SK-N-SH (cell line): ENCODE measurements around the gene TRIM7. TPM values are rescaled to one million over a fixed set of nuclear protein-coding genes. Genes with fewer than 3 reads are reported as not detected.

ENCODE experiments used
- CTCF ChIA-PET: fragments of 300-600, 350-600 bp; formaldehyde crosslinking; extraction: SDS; loops from one replicate; lab custom pipeline; 2021; lab: Yijun Ruan, JAX
- POLR2A ChIA-PET: fragments of 350-600 bp; sonication (Branson Sonifier 250); formaldehyde crosslinking; extraction: SDS; loops from one replicate; lab custom pipeline; 2020; ENCODE audit warnings: antibody characterized with exemption, inconsistent platforms; lab: Yijun Ruan, JAX
- DNase-seq: peaks from one replicate; pipeline ENCODE4 v3.0.0; 2012
- H2AFZ ChIP-seq: fragments of 200-600 bp; sonication (generic); 2 replicates; pipeline ENCODE4 v1.8.1; 2016; ENCODE audit warnings: antibody characterized with exemption, mild to moderate bottlenecking, low read depth
- H3F3A ChIP-seq: fragments of 200-600 bp; sonication (generic); replicated peaks from 2 replicates; pipeline ENCODE3; 2016; ENCODE audit warnings: antibody characterized with exemption, mild to moderate bottlenecking; ENCODE audit not compliant: insufficient read depth
- H3K27ac ChIP-seq, 2 experiments: fragments of 200-500 bp in 1 of 2; fragments of 200-600 bp in 1 of 2; sonication (Bioruptor generic) in 1 of 2; sonication (generic), shearing (Covaris generic) in 1 of 2; 2 replicates each; pipeline versions ENCODE4 v1.5.1 to v1.6.1; 2014 to 2016; ENCODE audit warnings: low read depth in 2 of 2, inconsistent platforms in 1 of 2, low read length in 1 of 2, mild to moderate bottlenecking in 1 of 2, mixed read lengths in 1 of 2
- H3K27me3 ChIP-seq: fragments of 200-600 bp; sonication (generic), shearing (Covaris generic); 2 replicates; pipeline ENCODE4 v1.6.1; 2016; ENCODE audit warnings: mixed run types; ENCODE audit not compliant: insufficient read depth
- H3K36me3 ChIP-seq, 2 experiments: fragments of 200-500 bp in 1 of 2; fragments of 200-600 bp in 1 of 2; sonication (Bioruptor generic) in 1 of 2; sonication (generic) in 1 of 2; replicated peaks in 1 of 2; 2 replicates each; pipeline versions ENCODE3 to v1.5.1; 2014 to 2016; ENCODE audit warnings: low read length in 1 of 2, mild to moderate bottlenecking in 1 of 2; ENCODE audit not compliant: insufficient read depth in 2 of 2, control insufficient read depth in 1 of 2
- H3K4me1 ChIP-seq, 2 experiments: fragments of 200-500 bp in 1 of 2; fragments of 200-600 bp in 1 of 2; sonication (Bioruptor generic) in 1 of 2; sonication (generic), shearing (Covaris generic) in 1 of 2; 2 replicates each; pipeline versions ENCODE4 v1.5.1 to v1.6.1; 2014 to 2016; ENCODE audit warnings: low read depth in 1 of 2, low read length in 1 of 2, mixed run types in 1 of 2; ENCODE audit not compliant: insufficient read depth in 2 of 2, control insufficient read depth in 1 of 2
- H3K4me2 ChIP-seq: fragments of 200-600 bp; sonication (generic), shearing (Covaris generic); 2 replicates; pipeline ENCODE4 v1.6.1; 2017; ENCODE audit warnings: mixed run types
- H3K4me3 ChIP-seq, 2 experiments: fragments of 200-500 bp in 1 of 2; fragments of 200-600 bp in 1 of 2; sonication (Bioruptor generic) in 1 of 2; sonication (generic), shearing (Covaris generic) in 1 of 2; 2 replicates each; pipeline versions ENCODE4 v1.5.1 to v1.8.1; 2014 to 2016; ENCODE audit warnings: low read depth in 2 of 2, inconsistent platforms in 1 of 2, low read length in 1 of 2, mild to moderate bottlenecking in 1 of 2, mixed read lengths in 1 of 2, moderate library complexity in 1 of 2
- H3K79me2 ChIP-seq: fragments of 200-600 bp; sonication (generic); 2 replicates; pipeline ENCODE4 v1.8.1; 2017; ENCODE audit warnings: mild to moderate bottlenecking; ENCODE audit not compliant: insufficient read depth
- H3K9ac ChIP-seq: fragments of 200-600 bp; sonication (generic); 2 replicates; pipeline ENCODE4 v1.6.1; 2017; ENCODE audit warnings: mixed run types
- H3K9me2 ChIP-seq: fragments of 200-600 bp; sonication (generic); 2 replicates; pipeline ENCODE4 v1.6.1; 2017; ENCODE audit warnings: mixed run types
- H3K9me3 ChIP-seq: fragments of 200-600 bp; sonication (generic); 2 replicates; pipeline ENCODE4 v1.6.1; 2017; ENCODE audit warnings: mixed run types, mild to moderate bottlenecking, moderate library complexity
- H4K20me1 ChIP-seq: fragments of 200-600 bp; sonication (generic); 2 replicates; pipeline ENCODE4 v1.6.1; 2017; ENCODE audit warnings: mild to moderate bottlenecking, mixed run types; ENCODE audit not compliant: insufficient read depth
- CHD2 ChIP-seq: fragments of 150-350 bp; IDR thresholded peaks from 2 replicates; pipeline ENCODE4 v1.6.1; 2018; ENCODE audit warnings: low read length; ENCODE audit not compliant: partially characterized antibody
- ELF1 ChIP-seq: IDR thresholded peaks from 2 replicates; pipeline ENCODE4 v1.4.0; 2012
- EZH2phosphoT487 ChIP-seq: fragments of 200-600 bp; sonication (generic); IDR thresholded peaks from 2 replicates; pipeline ENCODE4 v1.6.1; 2017; ENCODE audit warnings: low read depth, mixed run types, mild to moderate bottlenecking, antibody characterized with exemption, moderate library complexity, borderline replicate concordance
- FOSL2 ChIP-seq: IDR thresholded peaks from 2 replicates; pipeline ENCODE4 v1.4.0; 2012; ENCODE audit warnings: low read depth, mild to moderate bottlenecking, moderate library complexity, borderline replicate concordance
- FOXJ3 ChIP-seq: sonication (generic); formaldehyde crosslinking; IDR thresholded peaks from 2 replicates; pipeline ENCODE4 v1.5.1; 2020; ENCODE audit warnings: mild to moderate bottlenecking, missing genetic modification reagents
- JUND ChIP-seq: IDR thresholded peaks from 2 replicates; pipeline ENCODE4 v1.4.0; 2012
- MXI1 ChIP-seq: IDR thresholded peaks from 2 replicates; pipeline ENCODE4 v1.6.1; 2012; ENCODE audit warnings: mild to moderate bottlenecking, low read depth, low read length, improper control_type of control experiment
- NRF1 ChIP-seq: IDR thresholded peaks from 2 replicates; pipeline ENCODE4 v1.6.1; 2012; ENCODE audit warnings: low read depth, mild to moderate bottlenecking, low read length
- POLR2AphosphoS5 ChIP-seq: IDR thresholded peaks from 2 replicates; pipeline ENCODE4 v1.6.1; 2012; ENCODE audit warnings: low read depth, low read length
- RAD21 ChIP-seq: IDR thresholded peaks from 2 replicates; pipeline ENCODE4 v1.6.1; 2012; ENCODE audit warnings: mild to moderate bottlenecking, low read length
- RFX5 ChIP-seq: IDR thresholded peaks from 2 replicates; pipeline ENCODE4 v1.6.1; 2012; ENCODE audit warnings: mild to moderate bottlenecking, improper control_type of control experiment, low read length
- SIN3A ChIP-seq: IDR thresholded peaks from 2 replicates; pipeline ENCODE4 v1.6.1; 2012; ENCODE audit warnings: low read depth, mild to moderate bottlenecking, low read length, moderate library complexity, borderline replicate concordance
- TAF1 ChIP-seq: IDR thresholded peaks from 2 replicates; pipeline ENCODE4 v1.6.1; 2012; ENCODE audit warnings: low read depth, mild to moderate bottlenecking, low read length, moderate library complexity, borderline replicate concordance
- TCF12 ChIP-seq: IDR thresholded peaks from 2 replicates; pipeline ENCODE4 v1.4.0; 2012
- WGBS: methylation state at CpG from one replicate; pipeline ENCODE4 v1.1.6; 2017; ENCODE audit warnings: low lambda C conversion rate; 5-methylcytosine and 5-hydroxymethylcytosine counted together
- polyA plus RNA-seq, 3 experiments: library from polyadenylated mRNA; depleted of rRNA; stranded (reverse); fragments of >200 nt; gene quantifications; 2 replicates each; pipeline ENCODE4 v1.2.3, GENCODE V29; 2012
- TF ChIP-seq, protein P1 (sequence below): IDR thresholded peaks from 2 replicates; pipeline ENCODE4 v1.6.1; 2012; ENCODE audit warnings: mild to moderate bottlenecking, low read depth, low read length, moderate library complexity
- TF ChIP-seq, protein P2 (sequence below): fragments of 150-350 bp; IDR thresholded peaks from 2 replicates; pipeline ENCODE4 v1.6.1; 2016; ENCODE audit warnings: mild to moderate bottlenecking, low read depth, low read length
- TF ChIP-seq, protein P3 (sequence below): fragments of 150-350 bp; IDR thresholded peaks from 2 replicates; pipeline ENCODE4 v1.6.1; 2017; ENCODE audit warnings: antibody characterized with exemption, low read length, low read depth, borderline replicate concordance
- TF ChIP-seq, protein P4 (sequence below): IDR thresholded peaks from 2 replicates; pipeline ENCODE4; 2012
- TF ChIP-seq, protein P5 (sequence below): IDR thresholded peaks from 2 replicates; pipeline ENCODE4 v1.4.0; 2012; ENCODE audit warnings: low read depth, borderline replicate concordance

Gene TRIM7
- polyA plus RNA-seq, 1 of the 3 experiments (the other 2 are of a cell fraction): 3.5 TPM

DNA sequence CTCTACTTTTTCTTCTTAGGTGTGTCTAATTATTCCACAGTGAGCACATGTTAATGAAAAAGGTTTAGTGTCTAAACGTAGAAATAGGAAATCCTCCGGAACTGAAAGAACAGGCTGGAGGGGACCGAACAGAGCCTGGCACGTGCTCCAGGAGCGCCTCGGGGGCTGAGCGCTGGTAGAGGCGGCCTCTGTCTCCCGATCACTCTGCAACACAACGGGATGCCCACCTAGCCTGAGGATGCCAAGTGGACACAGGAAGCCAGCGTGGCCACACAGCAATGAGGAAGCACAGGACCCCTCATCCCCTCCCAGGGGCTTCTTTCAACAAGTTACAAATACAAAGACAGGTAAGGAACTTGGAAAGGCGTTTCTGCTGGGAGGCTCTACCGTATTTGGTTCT lies 19.4 kb downstream of the TRIM7 start:
- no peaks in the 10 kb centered on the region for H3K9me3 ChIP-seq
- H3K27ac ChIP-seq: no peak overlapping the region
- H3K36me3 ChIP-seq: no peaks in the 10 kb centered on the region
- H3K4me1 ChIP-seq: peaks cover 0 to 3% of the 10 kb centered on the region in 2 experiments; a peak in 1 of 4 replicates
- H3K27me3 ChIP-seq: no peaks in the 10 kb centered on the region
- H3K79me2 ChIP-seq: no peaks in the 10 kb centered on the region
- 89% methylated on average over 13 of the region's 13 CpGs for WGBS
- H3K9me2 ChIP-seq: no peaks in the 10 kb centered on the region
- CTCF ChIA-PET: interaction anchor here (1.3 to 2.6 kb wide), 9 partner anchors 10 to 55 kb away, joined by 5 to 25 read pairs (median 10); partner anchors contain the start of gene TRIM7
- TF ChIP-seq FOSL2: no peak
- TF ChIP-seq ELF1: no peak
- no peak for TF ChIP-seq TAF1
- TF ChIP-seq RAD21: no peak
- TF ChIP-seq POLR2AphosphoS5: no peak
- TF ChIP-seq JUND: no peak
- no peak for TF ChIP-seq SIN3A
- TF ChIP-seq, protein P1, sequence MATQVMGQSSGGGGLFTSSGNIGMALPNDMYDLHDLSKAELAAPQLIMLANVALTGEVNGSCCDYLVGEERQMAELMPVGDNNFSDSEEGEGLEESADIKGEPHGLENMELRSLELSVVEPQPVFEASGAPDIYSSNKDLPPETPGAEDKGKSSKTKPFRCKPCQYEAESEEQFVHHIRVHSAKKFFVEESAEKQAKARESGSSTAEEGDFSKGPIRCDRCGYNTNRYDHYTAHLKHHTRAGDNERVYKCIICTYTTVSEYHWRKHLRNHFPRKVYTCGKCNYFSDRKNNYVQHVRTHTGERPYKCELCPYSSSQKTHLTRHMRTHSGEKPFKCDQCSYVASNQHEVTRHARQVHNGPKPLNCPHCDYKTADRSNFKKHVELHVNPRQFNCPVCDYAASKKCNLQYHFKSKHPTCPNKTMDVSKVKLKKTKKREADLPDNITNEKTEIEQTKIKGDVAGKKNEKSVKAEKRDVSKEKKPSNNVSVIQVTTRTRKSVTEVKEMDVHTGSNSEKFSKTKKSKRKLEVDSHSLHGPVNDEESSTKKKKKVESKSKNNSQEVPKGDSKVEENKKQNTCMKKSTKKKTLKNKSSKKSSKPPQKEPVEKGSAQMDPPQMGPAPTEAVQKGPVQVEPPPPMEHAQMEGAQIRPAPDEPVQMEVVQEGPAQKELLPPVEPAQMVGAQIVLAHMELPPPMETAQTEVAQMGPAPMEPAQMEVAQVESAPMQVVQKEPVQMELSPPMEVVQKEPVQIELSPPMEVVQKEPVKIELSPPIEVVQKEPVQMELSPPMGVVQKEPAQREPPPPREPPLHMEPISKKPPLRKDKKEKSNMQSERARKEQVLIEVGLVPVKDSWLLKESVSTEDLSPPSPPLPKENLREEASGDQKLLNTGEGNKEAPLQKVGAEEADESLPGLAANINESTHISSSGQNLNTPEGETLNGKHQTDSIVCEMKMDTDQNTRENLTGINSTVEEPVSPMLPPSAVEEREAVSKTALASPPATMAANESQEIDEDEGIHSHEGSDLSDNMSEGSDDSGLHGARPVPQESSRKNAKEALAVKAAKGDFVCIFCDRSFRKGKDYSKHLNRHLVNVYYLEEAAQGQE: no peak
- TF ChIP-seq EZH2phosphoT487: no peak
- TF ChIP-seq, protein P2, sequence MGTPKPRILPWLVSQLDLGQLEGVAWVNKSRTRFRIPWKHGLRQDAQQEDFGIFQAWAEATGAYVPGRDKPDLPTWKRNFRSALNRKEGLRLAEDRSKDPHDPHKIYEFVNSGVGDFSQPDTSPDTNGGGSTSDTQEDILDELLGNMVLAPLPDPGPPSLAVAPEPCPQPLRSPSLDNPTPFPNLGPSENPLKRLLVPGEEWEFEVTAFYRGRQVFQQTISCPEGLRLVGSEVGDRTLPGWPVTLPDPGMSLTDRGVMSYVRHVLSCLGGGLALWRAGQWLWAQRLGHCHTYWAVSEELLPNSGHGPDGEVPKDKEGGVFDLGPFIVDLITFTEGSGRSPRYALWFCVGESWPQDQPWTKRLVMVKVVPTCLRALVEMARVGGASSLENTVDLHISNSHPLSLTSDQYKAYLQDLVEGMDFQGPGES: no peak
- no peak for TF ChIP-seq TCF12
- TF ChIP-seq NRF1: no peak
- TF ChIP-seq, protein P3, sequence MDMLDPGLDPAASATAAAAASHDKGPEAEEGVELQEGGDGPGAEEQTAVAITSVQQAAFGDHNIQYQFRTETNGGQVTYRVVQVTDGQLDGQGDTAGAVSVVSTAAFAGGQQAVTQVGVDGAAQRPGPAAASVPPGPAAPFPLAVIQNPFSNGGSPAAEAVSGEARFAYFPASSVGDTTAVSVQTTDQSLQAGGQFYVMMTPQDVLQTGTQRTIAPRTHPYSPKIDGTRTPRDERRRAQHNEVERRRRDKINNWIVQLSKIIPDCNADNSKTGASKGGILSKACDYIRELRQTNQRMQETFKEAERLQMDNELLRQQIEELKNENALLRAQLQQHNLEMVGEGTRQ: no peak
- TF ChIP-seq RFX5: no peak
- TF ChIP-seq CHD2: no peak
- no peak for TF ChIP-seq MXI1
- TF ChIP-seq, protein P4, sequence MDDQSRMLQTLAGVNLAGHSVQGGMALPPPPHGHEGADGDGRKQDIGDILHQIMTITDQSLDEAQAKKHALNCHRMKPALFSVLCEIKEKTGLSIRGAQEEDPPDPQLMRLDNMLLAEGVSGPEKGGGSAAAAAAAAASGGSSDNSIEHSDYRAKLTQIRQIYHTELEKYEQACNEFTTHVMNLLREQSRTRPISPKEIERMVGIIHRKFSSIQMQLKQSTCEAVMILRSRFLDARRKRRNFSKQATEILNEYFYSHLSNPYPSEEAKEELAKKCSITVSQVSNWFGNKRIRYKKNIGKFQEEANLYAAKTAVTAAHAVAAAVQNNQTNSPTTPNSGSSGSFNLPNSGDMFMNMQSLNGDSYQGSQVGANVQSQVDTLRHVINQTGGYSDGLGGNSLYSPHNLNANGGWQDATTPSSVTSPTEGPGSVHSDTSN: no peak
- no peak for TF ChIP-seq FOXJ3 (CRISPR knock-in tag)
- TF ChIP-seq, protein P5, sequence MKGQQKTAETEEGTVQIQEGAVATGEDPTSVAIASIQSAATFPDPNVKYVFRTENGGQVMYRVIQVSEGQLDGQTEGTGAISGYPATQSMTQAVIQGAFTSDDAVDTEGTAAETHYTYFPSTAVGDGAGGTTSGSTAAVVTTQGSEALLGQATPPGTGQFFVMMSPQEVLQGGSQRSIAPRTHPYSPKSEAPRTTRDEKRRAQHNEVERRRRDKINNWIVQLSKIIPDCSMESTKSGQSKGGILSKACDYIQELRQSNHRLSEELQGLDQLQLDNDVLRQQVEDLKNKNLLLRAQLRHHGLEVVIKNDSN: no peak
- no peak overlapping the region for H3K4me3 ChIP-seq
- peaks cover 30% of the 10 kb centered on the region for H3F3A ChIP-seq
- POLR2A ChIA-PET: no interaction called here
- H4K20me1 ChIP-seq: no peaks in the 10 kb centered on the region
- no peak overlapping the region for H3K9ac ChIP-seq
- DNase-seq: no peak
- no peak overlapping the region for H3K4me2 ChIP-seq
- no peak overlapping the region for H2AFZ ChIP-seq
